Stromal cell of bone marrow (primary cell): ENCODE data around the gene CCSER2.

Experiments used
- DNase-seq: peaks from one replicate; pipeline ENCODE4 v3.0.0-alpha.2; 2012; ENCODE audit warnings: low read depth

The CCSER2 gene

GRCh38 chr10:84348860-84349259 is 20.5 kb downstream of the CCSER2 start:
- DNase-seq, result peak; percentile 50

- no peak for DNase-seq
These were observed 24.0 kb downstream of the CCSER2 start for GRCh38 chr10:84352251-84352842.

DNA sequence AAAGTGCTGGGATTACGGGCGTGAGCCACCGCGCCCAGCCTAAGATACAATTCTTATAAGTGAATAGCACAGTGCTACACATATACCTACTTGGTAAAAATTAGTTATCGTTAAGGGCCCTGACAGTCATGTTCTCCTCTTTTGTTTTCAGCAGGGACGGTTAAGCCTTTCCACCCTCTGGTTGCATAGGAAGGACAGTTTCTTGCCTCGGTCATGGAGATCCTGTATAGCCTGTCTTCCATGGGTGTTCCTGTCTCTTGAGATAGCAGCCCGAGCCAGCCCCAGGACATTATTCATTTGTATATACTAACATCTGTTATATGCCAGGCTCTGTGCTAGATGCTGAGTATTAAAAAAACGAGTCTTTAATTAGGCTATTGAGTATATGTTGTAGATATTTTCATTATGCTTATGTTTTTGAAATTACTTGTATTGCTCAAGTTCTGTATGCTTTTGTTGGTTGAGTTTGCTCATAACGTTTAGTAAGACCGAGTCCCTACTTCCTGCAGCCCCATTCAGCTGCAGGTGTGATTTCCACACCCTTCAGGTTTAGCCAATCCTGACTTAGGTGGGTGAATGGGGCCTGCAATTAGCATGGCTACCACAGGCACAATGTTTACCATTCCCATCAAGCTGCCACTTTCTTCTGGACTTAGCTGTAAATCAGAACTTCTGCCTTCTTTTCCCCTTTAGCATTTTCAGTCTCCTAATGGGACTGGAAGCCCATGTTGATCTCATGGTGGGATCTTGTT is 24.8 kb downstream of the CCSER2 start:
- no peak for DNase-seq

DNA sequence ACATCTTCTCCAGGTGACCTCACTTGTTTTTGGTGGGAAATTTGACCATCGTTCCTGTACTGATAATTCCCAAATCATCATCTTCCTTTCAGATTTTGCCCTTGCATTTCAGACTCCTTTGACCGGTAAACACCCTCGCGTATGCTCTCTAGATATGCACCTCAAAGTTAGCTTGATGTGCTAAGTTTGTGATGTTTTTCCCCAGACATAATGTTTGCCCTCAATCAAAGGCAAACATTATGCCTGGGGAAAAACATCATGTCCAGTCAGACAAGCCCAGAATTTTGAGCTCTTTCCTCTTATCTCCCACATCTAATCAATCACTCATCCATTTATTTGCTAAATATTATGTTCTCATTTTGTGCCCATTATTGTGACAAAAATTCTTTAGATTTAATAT is 26.2 kb downstream of the CCSER2 start:
- no peak for DNase-seq

GRCh38 chr10:84355106-84355505 is 26.7 kb downstream of the CCSER2 start:
- DNase-seq, result no peak

GRCh38 chr10:84356928-84357327 is 28.5 kb downstream of the CCSER2 start:
- no peak for DNase-seq

DNA sequence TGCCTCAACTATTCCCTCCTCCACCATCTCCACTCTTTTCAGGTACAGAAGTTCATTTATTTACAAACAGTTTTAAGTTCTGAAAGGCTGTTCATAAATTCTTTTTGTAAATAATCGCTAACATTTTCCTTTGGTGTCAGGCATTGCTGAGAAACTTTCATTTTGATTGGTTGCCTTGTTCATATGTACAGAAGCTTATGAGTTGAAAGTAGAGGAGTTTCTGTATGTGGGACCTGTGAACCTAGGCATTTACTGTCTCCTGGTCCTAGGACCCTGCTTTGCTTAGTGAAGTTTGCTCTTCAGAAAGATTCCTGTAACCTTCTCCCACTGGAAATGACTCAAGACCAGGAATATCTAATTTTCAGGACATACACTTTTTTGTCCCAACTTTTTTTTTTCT is 30.4 kb downstream of the CCSER2 start:
- no peak for DNase-seq

DNA sequence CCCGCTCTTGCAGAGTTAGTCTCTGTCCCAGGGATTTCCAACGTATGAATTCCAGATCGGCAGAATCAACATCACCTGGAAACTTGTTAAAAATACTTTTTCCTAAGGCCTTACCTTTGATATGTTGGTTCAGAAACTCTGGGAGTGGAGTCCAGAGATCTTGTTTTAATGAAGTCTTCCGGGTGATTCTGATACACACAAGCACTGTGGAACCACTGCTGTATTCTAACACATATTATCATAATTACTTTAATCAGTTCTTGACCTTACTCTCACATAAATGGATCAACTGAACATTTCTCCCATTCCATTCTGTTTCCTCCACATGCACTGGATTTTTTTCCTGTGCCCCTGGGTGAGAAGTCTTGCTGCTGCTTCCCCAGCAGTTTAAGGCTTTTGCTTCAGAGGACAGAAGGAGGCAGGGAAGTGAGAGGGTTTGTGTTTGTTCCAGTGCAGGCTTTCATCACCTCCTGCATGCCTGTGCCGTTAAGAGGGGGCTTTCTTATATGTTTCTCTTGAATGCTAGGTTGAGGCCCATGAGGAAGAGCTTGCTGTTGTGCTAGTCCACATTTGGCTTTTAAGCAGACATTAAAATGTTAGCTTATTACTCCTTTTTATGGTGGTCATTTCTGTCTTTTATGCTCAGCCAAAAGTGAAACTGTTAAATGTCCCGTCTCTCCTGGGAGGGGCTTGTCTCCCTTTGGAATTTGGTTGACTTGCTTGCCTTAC is 32.4 kb downstream of the CCSER2 start:
- no peak for DNase-seq

DNA sequence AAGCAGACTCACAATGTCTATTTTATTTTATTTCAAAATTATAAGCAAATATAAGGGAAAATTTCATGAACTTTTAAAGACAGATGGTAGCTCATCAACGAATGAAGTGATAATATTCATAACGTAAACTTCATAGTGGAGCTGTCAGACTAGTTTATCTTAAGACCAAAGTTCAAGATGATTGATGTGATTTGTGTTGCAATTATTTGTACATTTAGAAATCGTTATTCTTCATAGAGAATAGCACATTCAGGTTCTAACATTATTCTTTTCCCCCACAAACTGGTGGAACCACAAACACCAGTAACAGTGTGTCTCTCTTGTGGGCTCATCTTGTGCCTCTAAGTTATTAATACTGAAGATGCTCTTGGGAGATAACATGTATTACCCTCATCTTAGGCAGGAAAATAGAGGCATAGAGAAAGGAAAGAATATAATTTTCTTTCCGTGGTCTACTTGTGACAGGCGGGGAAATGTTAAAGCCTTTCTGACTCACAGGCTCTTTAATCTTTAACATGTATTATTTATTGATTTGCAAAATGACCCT is 37.0 kb downstream of the CCSER2 start:
- no peak for DNase-seq

GRCh38 chr10:84366041-84366440 is 37.7 kb downstream of the CCSER2 start:
- DNase-seq, result no peak

DNA sequence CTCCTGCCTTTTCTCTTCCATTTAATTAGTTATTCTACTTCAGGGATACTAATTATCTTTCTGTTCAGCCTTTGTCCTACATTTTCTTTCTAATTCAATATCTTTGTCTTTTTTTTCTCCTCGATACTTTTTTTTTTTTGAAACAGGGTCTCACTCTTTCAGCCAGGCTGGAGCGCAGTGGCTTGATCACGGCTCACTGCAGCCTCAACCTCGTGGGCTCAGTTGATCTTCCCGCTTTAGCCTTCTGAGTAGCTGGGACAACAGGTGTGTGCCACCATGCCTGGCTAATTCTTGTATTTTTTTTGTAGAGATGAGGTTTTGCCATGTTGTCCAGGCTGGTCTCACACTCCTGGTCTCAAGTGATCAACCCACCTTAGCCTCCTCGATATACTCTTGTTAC is 38.9 kb downstream of the CCSER2 start:
- DNase-seq, result no peak

DNA sequence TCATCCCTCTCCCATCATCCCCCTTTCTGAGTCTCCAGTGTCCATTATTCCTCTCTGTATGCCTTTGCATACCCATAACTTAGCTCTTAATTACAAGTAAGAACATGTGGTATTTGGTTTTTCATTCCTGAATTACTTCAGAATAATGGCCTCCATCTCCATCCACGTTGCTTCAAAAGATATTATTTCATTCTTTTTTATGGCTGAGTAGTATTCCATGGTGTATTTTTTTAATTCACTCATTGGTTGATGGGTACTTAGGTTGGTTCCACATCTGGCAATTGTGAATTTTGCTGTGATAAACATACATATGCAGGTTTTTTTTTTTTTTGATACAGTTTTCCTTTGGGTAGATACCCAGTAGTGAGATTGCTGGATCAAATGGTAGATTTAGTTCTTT is 40.4 kb downstream of the CCSER2 start:
- DNase-seq, result no peak

- DNase-seq, result no peak
These were observed 41.9 kb downstream of the CCSER2 start for GRCh38 chr10:84370283-84370682.

DNA sequence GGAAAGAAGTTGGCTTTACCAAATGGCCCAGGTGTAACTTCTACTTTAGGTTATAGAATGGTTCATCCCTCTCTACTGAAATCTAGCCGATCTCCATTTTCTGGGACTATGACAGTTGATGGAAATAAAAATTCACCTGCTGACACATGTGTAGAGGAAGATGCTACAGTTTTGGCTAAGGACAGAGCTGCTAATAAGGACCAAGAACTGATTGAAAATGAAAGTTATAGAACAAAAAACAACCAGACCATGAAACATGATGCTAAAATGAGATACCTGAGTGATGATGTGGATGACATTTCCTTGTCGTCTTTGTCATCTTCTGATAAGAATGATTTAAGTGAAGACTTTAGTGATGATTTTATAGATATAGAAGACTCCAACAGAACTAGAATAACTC is 43.6 kb downstream of the CCSER2 start:
- no peak for DNase-seq

- no peak for DNase-seq
These were observed 44.6 kb downstream of the CCSER2 start for GRCh38 chr10:84373000-84373399.

DNA sequence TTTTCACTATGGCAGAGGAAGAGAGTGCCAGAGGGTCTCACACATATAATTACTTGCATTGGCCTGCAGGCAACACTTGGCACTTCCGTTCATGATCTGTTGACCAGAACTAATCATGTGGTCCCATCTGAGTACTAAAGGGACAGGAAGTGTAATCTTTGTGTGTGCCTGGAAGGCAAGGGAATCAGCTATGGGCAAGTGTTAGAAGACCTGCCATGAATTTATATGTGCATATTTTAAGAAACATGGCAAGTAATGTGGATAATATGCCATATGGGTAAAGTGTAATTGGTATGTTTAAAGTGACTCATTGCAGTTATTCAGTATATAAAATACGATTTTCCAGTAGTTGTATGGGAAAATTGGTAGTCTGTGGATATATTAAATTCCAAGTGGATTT is 46.1 kb downstream of the CCSER2 start:
- DNase-seq, result no peak

- peak; percentile 36 for DNase-seq
These were observed 46.6 kb downstream of the CCSER2 start for GRCh38 chr10:84375011-84375410.

DNA sequence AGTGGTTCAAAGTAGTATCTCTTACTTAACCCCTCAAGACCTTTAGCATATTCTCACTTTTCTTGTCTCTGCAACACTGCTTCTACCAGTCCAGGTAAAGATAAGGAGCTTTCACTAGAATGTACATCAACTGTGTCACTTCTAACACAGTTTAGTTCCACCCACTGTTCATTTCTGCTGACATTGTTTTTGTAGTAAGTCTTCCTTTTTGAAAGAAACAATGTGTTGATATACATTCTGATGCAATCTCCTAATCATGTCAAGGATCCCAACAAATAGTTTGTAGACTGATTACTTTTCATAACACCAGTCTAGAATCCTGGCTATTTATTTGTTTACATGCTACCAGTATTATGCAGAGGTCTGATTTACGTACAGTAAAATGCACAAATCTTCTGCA is 47.5 kb downstream of the CCSER2 start:
- no peak for DNase-seq

DNA sequence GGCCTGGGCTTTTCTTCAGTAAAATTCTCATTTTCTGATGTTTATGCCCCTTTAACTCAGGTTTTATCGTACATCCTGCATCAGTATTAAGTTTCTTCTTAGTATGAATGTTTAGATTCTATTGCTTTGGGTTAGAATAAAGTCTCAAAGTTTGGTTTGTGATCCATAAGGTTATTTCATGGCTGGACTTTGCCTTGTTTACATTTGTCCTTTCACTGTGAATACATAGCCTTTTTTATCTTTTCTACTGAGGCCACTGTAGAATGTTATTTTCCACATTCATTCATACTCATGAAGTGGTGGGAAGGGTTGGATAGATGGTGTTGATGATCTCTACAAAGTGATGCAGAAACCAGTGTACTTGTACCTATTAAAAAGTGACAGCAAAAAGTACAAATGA is 59.8 kb downstream of the CCSER2 start:
- no peak for DNase-seq

GRCh38 chr10:84390364-84390763 is 62.0 kb downstream of the CCSER2 start:
- no peak for DNase-seq

- no peak for DNase-seq
These were observed 62.9 kb downstream of the CCSER2 start for GRCh38 chr10:84391326-84391725.

GRCh38 chr10:84392181-84392580 is 63.8 kb downstream of the CCSER2 start:
- DNase-seq, result no peak

DNA sequence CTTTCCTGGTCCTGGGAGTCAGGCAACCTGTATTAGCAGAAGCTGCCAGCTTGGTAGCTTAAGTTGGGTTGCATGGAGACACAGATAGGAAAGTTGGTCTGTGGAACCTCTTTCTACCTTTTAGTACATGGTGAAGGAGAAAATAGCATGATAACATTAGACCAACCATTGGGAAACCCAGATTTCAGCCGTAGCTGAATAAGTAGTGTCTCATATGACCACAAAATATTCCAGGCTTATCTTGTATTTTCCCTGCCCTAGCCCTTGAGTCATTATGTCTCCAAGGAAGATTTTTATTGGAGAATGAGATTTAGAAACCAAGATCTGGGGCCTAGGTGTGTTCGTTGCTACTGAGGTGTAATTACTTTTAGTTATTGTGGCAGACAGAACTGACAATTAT is 67.2 kb downstream of the CCSER2 start:
- DNase-seq, result no peak
